Measurements from ENCODE around the gene COL11A1. TPM values are rescaled to one million over a fixed set of nuclear protein-coding genes. Genes with fewer than 3 reads are reported as not detected.

Gene COL11A1
- total RNA-seq, 2 experiments from 2014 or later, result not detected

DNA sequence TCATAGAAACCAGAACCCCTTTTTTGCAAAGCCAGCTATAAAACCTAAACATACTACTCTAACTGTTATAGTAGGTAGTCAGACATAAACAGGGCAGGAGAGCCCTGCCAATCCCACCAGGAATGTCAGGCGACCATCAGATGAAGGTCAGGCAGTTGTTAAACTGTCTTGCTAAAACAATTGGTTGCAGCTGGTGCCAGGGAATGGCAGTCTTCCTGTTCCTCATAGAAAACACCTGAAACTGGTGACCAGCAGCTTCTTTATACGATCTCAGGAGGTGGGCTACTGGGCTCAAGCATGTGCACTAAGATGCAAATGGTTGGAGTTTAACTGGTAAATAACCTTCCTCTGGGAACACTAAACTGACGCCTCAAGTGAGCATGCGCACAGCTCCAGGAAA, 224.1 kb downstream of the COL11A1 start:
- ChIA-PET CTCF (no interaction called here), POLR2A (no interaction called here)
- no peaks in the 10 kb centered on the region for H3K9me3 Mint-ChIP-seq
- TF ChIP-seq, protein P1, sequence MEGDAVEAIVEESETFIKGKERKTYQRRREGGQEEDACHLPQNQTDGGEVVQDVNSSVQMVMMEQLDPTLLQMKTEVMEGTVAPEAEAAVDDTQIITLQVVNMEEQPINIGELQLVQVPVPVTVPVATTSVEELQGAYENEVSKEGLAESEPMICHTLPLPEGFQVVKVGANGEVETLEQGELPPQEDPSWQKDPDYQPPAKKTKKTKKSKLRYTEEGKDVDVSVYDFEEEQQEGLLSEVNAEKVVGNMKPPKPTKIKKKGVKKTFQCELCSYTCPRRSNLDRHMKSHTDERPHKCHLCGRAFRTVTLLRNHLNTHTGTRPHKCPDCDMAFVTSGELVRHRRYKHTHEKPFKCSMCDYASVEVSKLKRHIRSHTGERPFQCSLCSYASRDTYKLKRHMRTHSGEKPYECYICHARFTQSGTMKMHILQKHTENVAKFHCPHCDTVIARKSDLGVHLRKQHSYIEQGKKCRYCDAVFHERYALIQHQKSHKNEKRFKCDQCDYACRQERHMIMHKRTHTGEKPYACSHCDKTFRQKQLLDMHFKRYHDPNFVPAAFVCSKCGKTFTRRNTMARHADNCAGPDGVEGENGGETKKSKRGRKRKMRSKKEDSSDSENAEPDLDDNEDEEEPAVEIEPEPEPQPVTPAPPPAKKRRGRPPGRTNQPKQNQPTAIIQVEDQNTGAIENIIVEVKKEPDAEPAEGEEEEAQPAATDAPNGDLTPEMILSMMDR (IDR thresholded peaks at IDR 0.05), result no peak
- H3K4me3 Mint-ChIP-seq, result no peak overlapping the region
- no peaks in the 10 kb centered on the region for H3K36me3 Mint-ChIP-seq (ENCODE audit: low read depth)
- H3K27ac Mint-ChIP-seq, result no peak overlapping the region
- intact Hi-C loops (cut with micrococcal nuclease), result no loop called here
- ATAC-seq (no peak), DNase-seq (no peak)
- no peaks in the 10 kb centered on the region for H3K27me3 Mint-ChIP-seq
- H3K4me1 Mint-ChIP-seq (ENCODE audit: low read depth), result no peaks in the 10 kb centered on the region

DNA sequence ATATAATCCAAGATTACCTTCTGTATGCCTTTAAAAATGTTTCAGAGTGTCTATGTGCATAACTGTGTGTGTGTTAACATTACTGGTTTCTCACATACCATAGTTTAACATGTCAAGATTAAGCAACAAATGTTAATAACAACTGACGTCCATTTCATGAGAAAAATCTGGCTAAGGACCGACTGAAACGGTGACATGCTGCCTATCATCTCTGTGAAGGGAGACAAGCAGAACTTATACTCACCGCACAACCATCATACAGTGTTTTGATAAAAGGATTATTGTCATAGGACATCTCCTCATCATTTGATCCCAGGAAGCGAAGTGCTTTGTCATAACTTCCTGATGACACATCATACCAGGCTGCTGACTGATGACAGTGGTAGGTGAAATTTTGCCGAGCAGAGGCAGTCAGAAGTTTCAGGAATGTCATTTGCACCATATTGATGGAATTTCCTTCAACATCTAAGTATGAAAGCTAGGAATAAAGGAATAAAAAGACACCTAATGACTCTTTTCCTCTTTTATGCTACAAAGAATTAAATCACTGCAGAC, 228.8 kb downstream of the COL11A1 start:
- H3K4me1 Mint-ChIP-seq (ENCODE audit: low read depth), result no peaks in the 10 kb centered on the region
- intact Hi-C loops (cut with micrococcal nuclease), result no loop called here
- no peak for ATAC-seq
- ChIA-PET POLR2A (no interaction called here), CTCF (no interaction called here)
- DNase-seq, result no peak
- H3K27ac Mint-ChIP-seq, result no peak overlapping the region
- H3K36me3 Mint-ChIP-seq (ENCODE audit: low read depth), result no peaks in the 10 kb centered on the region
- no peaks in the 10 kb centered on the region for H3K27me3 Mint-ChIP-seq
- no peaks in the 10 kb centered on the region for H3K9me3 Mint-ChIP-seq
- TF ChIP-seq, protein P1 (IDR thresholded peaks at IDR 0.05), result no peak
- no peak overlapping the region for H3K4me3 Mint-ChIP-seq

DNA sequence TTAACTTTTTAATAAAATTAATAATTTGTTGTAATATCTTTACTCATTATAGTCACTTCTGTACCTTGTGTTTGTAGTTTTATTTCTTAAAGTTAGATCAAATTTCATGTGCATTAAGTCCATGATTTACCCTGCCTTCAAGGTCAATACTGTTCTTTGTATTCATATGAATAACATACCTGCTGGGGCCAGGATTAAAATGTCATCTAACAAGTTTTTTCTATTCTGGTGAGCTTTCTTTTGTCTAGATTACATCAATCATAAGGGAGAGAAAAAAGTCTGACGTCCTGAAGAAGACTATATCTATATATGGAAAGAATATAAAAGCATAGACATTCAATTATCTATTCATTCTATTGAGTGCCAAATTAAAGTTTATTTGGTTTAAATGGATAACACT, 232.6 kb downstream of the COL11A1 start:
- ATAC-seq, result no peak
- intact Hi-C loops (cut with micrococcal nuclease), result no loop called here

DNA sequence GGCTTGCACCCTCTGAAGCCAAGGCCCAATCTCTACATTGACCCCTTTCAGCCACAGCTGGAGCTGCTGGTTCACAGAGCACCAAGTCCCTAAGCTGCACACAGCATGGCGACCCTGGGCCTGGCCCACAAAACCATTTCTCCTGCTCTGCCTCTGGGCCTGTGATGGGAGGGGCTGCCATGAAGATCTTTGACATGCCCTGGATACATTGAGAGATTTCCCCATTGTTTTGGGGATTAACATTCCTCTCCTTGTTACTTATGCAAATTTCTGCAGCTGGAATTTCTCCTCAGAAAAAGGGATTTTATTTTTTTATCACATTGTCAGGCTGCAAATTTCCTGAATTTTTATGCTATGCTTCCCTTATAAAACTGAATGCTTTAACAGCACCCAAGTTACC, 235.8 kb downstream of the COL11A1 start:
- DNase-seq, result no peak
- Mint-ChIP-seq H3K4me1 (ENCODE audit: low read depth) (no peaks in the 10 kb centered on the region), H3K27me3 (no peaks in the 10 kb centered on the region), H3K27ac (no peak overlapping the region), H3K4me3 (no peak overlapping the region), H3K36me3 (ENCODE audit: low read depth) (no peaks in the 10 kb centered on the region), H3K9me3 (peaks cover 11% of the 10 kb centered on the region)
- ATAC-seq, result no peak
- TF ChIP-seq, protein P1 (IDR thresholded peaks at IDR 0.05), result no peak
- CTCF ChIA-PET, result no interaction called here
- POLR2A ChIA-PET, result no interaction called here
- intact Hi-C loops (cut with micrococcal nuclease), result no loop called here

More for the DNA sequence above, 232.6 kb downstream of the COL11A1 start:
- Mint-ChIP-seq H3K4me1 (ENCODE audit: low read depth) (no peaks in the 10 kb centered on the region), H3K27me3 (no peaks in the 10 kb centered on the region), H3K9me3 (peaks cover 5% of the 10 kb centered on the region), H3K4me3 (no peak overlapping the region), H3K36me3 (ENCODE audit: low read depth) (no peaks in the 10 kb centered on the region), H3K27ac (no peak overlapping the region)
- ChIA-PET CTCF (no interaction called here), POLR2A (no interaction called here)
- DNase-seq, result no peak
- TF ChIP-seq, protein P1 (IDR thresholded peaks at IDR 0.05), result no peak

DNA sequence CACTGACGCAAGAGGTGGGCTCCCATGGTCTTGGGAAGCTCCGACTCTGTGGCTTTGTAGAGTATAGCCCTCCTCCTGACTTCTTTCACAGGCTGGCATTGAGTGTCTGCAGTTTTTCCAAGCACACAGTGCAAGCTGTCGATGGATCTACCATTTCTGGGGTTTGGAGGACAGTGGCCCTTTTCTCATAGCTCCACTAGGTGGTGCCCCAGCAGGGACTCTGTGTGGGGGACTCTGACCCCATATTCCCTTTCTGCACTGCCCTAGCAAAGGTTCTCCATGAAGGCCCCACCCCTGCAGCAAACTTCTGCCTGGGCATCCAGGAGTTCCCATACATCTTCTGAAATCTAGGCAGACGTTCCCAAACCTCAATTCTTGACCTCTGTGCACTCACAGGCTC, 236.2 kb downstream of the COL11A1 start:
- intact Hi-C loops (cut with micrococcal nuclease), result no loop called here
- H3K27me3 Mint-ChIP-seq, result no peaks in the 10 kb centered on the region
- H3K4me1 Mint-ChIP-seq (ENCODE audit: low read depth), result no peaks in the 10 kb centered on the region
- ATAC-seq, result no peak
- CTCF ChIA-PET, result no interaction called here
- DNase-seq, result no peak
- H3K36me3 Mint-ChIP-seq (ENCODE audit: low read depth), result no peaks in the 10 kb centered on the region
- POLR2A ChIA-PET, result no interaction called here
- H3K4me3 Mint-ChIP-seq, result no peak overlapping the region
- no peak overlapping the region for H3K27ac Mint-ChIP-seq
- TF ChIP-seq, protein P1 (IDR thresholded peaks at IDR 0.05), result no peak
- peaks cover 11% of the 10 kb centered on the region for H3K9me3 Mint-ChIP-seq
